Fibroblast of skin of scalp (primary cell): ENCODE data around the gene LRRC61.

Experiments
- DNase-seq: peaks from one replicate; pipeline ENCODE4 v3.0.0-alpha.2; 2013

LRRC61 gene

DNA sequence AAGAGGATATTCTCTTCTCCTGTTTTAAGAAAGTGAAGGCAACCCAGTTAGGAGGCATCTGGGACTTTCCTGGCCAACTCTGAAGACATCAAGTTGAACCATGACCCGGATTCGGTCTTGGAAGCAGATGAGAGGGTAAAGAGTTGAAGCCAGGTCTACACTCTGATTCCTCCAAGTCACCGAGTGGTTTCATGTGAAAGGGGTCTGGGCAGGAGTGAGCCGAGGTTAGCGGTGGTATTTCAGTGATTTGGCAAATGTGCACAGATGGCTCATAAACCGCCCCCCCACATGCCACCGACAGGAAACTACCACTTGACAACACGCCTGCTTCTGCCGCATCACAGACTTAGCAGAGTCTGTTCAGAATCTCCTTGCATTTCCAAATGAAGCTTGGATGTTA, 34.1 kb downstream of the LRRC61 start:
- DNase-seq: no peak

DNA sequence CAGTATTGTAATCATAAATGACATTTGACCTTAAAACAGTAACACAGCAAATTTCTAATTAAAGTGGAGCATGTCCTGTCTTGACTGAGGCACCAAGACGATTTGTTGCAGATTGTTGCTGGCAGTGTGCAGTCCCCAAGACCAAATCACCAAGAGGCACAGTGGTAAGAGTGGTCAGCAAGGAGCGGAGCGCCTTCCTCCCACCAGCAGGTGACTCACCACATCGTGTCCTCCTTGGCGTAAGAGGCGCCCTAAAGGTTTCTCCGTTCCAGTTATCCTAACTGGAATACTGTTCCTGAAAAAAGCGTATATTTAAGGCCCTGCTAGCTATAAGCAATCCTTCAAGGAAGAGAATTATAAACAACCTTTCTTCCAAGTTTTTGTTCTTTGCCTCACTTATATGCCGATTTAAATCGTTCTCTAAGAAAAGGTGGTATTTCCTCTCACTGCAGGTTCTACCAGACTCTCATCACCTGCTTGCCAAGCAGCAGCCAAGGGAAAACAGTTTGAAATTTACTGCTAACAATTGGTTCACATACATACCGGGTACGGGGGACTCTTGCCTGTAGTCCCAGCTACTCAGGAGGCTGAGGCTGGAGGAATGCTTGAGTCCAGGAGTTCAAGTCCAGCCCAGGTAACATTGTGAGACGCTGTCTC, 34.7 kb downstream of the LRRC61 start:
- DNase-seq: no peak

DNA sequence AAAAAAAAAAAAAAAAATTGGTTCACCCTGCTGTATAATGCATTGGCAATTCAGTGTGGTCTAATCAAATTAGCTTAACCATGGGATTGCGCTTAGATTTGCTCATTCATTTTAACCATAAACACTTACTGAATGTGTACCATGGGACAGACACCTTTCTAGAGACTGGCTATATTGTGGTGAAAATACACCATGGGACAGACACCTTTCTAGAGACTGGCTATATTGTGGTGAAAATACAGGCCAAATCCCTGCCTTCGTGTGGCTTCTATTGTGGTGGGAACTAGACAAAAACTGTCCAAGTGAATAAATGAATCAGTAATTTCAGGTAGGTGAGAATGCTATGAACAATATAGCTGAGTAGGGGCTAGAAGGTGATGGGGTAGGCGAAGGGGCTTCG, 35.3 kb downstream of the LRRC61 start:
- no peak for DNase-seq

DNA sequence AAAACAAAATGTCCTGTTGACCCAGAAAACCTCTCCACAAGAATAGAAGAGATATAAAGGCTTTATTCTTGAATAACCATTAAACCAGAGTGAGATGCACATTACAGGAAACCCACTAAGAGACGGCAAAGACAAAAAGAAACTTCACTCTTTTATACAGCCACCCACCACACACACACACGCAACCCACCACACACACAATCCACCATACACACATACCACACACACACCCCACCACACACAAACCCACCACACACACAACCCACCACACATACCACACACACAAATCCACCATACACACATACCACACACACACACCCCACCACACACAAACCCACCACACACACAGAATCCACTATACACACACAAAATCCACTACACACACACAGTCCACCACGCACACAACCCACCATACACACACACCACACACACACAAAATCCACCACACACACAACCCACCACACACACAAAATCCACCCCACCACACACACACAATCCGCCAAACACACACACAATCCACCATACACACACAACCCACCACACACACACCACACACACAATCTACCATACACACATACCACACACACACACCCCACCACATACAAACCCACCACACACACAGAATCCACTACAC, 36.0 kb downstream of the LRRC61 start:
- DNase-seq: no peak

DNA sequence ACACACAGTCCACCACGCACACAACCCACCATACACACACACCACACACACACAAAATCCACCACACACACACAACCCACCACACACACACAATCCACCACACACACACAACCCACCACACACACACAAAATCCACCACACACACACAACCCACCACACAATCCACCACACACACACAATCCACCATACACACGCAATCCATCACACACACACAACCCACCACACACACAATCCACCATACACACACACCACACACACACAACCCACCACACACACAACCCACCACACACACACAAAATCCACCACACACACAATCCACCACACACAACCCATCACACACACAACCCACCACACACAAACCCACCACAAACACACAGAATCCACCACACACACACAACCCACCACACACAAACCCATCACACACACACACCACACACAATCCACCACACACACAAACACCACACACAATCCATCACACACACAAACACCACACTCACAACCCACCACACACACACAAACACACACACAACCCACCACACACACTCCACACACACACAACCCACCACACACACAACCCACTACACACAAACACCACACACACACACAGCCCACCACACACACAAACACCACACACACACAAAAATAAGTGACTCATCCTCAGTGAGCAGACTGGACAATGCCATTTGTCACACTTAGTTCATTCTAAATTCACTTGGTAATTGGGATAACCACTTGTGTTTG, 36.6 kb downstream of the LRRC61 start:
- no peak for DNase-seq

DNA sequence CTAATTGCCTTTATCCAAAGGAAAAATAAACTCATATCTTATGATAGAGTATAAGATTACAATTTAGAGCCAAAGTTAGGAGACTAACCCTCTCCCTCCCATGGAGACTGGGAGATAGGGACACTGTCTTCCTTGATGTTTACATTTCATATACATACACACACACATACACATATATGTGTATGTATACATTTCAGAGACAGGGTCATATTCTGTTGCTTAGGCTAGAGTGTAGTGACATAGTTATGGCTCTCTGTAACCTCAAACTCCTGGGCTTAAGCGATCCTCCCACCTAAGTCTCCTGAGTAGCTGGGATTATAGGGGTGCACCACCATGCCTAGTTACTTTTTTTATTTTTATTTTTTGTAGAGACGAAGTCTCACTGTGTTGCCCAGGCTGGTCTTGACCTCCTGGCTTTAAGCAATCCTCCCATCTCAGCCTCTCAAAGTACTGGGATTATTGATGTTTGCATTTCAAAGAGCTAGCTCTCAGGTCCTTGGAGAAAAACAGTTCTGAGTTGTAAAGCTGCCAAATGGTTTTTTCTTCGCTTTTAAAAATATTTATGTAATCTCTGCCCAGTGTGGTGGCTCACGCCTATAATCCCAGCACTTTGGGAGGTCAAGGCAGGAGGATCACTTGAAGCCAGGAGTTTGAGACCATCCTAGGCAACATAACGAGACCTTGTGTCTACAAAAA, 37.4 kb downstream of the LRRC61 start:
- DNase-seq: no peak

DNA sequence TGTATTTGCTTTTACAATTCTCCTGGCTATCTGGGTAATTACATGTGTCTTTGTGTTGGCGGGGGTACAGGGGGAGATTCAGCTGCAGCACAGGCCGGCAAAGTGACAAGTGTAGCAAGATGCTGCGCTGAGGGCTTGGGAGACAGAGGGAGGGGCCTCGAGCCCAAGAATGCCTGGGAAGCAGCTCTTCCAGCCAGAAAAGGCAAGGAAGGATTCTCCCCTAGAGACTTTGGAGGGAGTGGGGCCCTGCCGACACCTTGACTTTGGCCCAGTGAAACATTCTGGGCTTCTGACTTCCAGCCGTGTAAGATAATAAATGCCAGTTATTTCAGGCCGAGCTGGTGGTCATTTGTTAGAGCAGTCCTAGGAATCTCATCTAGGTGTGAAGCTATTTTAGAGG, 38.2 kb downstream of the LRRC61 start:
- DNase-seq: no peak

DNA sequence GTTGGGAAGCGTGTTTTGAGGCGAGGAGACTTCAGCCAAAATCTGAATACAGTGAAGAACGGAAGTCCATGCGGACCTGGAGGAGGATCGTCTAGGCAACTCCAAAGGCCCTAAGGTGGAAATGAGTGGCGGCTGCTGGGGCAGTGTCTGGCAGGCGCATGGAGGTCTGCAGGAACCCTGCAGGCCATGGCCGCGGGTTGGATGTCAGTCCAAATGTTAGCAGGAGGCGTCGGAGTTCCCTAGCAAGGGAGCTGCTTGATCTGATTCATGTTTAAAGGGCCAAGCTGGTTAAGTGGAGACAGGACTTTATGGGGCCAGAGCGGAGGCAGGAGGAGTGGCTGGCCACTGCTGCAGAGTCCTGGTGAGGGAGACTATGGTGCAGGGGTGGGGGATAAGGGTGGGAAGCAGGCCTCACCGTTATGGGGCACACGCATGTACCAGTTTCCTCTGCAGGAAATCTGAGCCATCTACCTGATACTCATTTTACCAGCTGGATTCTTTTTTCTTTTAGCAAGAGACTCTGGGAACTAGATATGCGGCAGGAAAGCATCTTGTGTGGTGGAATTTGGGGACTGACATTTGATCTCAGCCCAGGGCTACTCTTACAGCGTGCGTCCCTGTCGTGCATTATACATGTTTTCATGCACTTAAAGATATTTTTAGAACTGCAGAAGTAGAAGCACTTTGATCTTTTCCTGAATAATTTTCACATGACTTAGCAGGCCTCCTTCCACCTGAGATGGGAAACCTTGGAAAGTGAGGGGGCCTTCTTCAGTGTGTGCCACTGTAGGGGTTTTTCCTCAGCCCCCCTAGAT, 38.9 kb downstream of the LRRC61 start:
- DNase-seq: no peak

DNA sequence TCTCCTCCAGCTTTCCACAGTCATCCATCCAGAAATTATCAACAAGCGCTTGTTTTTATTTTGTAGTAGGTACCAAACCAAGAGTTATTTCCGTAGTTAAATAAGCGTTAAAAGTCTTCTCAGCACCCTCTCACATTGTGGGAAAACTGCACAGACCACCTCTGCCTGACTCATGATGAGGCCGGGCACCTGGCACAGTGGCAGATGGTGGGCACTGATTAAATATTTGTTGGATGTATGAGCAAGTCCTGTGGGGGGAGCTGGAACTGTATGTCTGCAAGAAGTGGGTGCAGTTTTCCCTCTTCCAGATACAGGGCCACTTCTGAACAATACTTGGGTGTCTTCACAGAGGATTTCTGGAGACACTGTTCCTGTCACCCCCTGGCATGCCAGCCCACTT, 40.2 kb downstream of the LRRC61 start:
- DNase-seq: no peak

DNA sequence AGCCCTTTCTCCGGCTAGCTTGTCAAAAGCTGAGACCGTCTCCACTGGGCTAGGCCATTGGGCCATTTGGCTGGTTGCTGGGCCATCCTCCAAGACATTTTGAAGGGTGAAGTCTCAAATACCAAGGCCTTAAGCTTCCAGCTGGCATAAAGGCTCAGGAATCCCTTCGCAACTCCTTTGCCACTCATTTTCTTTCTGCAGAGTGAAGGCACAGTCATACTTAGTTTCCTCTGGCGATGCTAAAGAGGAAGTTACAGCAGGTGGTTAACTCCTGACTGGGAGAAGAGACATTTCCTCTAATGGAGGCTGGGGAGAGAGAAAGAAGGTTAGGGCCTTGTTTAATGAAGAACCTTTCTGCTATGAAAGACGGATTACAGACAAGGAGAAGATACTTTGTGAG, 40.7 kb downstream of the LRRC61 start:
- DNase-seq: no peak

DNA sequence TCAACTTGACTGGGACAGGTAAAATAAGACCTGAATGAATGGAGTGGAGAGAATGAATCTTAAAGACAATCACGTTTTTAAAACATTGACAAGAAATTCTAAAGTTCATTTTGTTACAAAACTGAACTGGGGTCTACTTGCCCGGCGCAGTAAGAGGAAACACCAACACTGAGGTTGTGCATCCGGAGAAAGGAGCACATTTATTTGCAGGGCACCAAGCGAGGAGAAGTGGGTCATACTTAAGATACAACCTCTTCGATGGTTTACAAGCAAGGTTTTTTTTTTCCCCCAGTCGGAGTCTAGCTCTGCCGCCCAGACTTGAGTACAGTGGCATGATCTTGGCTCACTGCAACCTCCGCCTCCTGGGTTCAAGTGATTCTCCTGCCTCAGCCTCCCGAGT, 42.0 kb downstream of the LRRC61 start:
- no peak for DNase-seq

DNA sequence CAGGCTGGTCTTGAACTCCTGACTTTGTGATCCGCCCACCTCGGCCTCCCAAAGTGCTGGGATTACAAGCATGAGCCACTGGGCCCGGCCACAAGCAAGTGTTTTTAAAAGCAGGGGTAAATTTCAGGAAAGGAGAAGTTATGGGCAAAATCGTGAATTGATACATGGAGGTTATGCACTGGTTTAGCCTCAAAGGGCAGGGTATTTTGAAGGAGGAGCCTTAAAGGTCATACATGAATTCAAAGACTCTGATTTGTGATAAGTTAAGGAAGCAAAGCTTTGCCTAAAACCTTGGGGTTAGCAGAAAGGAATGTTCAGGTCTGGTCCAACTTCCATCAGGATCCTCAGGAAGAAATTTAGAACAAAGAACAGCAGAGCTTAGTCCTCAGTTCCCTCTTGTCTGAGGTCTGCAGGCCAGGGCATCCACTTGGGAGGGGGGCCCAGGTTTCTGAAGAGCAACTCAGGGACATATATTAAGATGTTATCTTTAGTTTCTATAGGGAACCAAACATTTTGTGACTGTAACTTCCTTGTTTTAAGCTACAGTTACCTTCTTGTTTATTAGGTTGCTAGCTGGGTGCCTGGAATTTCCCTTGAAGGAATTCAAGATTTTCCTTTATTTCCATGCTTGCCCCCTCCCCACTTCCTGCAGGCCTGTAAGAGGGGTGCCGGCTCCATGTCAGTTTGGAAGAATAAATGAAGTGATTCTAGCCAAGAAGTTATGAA, 42.7 kb downstream of the LRRC61 start:
- DNase-seq: no peak

DNA sequence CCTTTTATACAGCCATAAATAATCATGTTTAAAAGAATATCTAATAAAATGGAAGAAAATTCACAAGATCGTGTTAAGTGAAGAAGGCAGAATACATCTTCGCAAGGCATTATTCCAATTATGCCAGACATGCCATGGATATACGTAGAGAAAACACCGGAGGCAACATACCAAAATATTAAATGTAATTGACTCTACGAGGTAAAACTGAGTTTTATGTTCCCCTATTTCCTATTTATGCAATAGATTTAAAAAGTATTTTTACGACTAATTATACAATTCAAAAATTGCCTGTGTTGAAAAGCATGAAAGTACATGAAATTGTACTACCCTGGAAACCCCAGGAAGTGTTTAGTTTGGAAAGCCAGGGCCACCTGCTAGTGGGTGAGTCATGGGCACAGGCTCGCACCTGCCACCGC, 44.5 kb downstream of the LRRC61 start:
- DNase-seq: no peak

DNA sequence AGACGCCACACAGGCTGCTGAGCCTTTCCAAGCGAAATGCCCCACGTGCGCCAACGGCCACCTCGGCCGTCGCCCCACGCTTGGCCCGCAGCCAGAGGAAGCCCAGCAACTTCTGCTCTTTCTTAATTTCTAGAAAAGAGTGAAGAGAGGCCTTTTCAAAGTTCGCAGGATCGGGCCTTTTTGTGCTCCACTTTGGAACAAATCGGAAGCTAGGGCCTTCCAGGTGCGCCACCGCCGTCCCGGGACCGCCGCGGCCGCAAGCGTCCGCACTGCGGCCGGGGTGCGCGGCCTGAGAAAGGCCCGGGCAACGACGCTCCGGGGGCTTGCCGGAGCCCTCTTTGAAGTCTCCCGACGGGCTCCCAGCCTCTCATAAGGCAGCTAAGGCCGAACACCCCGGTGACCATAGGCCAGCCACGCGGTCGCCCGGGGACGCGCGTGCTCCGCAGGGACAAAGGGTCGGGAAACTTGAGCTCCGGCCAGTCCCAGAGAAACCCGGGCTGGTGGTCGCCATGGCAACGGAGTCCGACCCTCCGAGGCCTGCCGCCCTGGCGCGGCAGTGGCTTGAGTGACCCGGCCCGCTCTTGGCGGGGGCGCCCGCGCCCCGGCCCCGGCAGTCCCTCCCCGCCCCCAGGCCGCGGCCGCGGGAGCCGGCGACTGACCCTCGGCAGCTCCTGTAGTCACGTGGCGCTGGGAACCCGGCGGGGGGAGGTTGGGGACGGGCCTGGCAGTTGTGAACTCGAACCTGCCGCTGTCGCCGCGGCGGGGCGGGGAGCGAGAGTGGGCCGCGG, 45.1 kb downstream of the LRRC61 start, which contains the start of gene REPIN1:
Gene REPIN1, plus strand, starts transcription at position 727 of the 788 bp plus-strand sequence. CDS start 890 bp downstream, outside the sequence.
- DNase-seq: peak; percentile 89

DNA sequence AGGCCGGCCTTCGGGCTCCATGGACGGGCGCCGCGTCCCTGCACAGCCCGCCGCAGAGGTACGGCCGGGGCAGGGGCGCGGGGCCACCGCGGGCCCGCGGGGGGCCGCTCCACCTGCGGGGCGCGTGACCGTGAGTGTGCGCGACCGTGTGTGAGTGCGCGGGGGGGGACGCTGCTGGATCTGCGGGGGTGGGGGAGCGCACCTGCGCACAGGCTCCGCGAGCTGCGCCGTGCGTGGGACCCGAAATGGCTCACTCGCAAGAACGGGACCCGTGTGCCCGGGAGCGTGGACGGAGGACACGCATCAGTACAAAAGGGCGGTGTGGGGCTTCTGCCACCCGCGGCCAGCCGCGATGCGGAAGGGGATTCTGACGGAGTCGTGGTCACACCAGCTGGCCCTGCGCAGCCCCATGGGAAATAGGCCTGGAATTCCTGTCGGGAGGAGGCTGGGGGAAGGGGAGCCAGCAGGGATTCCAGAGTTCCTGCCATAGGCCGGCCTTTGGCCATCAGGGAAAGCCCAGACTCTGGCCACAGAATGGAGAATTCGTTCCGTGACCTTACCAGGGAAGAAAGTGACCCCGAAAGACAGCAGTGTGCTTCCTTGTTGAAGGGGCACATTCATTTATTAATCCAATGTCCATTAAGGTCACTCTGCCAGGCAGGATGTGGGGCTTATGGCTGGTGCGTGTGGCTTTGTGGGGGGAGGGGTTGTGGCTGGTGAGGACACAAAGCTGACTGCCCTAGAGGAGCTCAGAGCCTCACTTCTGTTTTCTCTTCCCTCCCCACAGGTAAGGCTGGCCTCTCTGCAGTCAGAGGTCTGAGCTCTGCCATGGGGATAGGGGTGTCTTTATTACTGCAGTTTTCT, 46.0 kb downstream of the LRRC61 start:
- peak; percentile 71 for DNase-seq

DNA sequence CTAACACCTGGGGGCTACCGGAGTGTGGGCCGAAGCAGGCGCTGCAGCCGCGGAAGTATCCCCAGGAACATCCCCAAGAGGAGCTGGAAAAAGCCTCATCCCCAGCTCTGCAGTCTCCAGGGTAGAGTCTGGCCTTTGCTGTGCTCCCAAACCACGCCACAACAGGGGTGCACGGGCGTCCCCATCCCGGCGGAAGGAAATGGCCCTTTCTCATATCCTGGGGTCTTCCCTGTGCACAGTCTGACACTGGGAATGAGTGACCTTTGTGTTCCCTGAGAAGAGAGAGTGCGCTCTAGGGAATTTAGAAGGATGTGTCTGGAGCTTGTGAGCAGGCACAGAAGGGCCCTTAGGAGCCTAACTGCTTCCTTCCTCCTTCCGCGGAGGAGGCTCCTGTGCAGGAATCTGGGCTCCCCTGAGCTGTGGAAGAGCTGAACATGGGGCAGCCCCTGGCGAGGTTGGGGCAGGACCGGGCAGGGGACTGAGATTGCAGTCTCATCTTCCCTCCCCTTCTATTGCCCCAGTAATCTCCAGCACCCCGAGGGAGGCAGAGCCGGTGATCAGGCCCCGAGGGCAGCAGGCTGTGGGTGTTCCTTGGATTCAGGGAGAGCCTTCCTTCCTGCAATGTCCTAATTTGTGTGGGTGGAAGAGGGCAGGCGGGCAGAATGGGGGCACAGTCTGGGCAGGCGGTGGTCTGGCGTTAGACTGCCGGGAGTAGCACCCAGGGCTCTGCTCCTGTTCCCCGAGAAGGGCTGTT, 46.8 kb downstream of the LRRC61 start:
- DNase-seq: no peak

DNA sequence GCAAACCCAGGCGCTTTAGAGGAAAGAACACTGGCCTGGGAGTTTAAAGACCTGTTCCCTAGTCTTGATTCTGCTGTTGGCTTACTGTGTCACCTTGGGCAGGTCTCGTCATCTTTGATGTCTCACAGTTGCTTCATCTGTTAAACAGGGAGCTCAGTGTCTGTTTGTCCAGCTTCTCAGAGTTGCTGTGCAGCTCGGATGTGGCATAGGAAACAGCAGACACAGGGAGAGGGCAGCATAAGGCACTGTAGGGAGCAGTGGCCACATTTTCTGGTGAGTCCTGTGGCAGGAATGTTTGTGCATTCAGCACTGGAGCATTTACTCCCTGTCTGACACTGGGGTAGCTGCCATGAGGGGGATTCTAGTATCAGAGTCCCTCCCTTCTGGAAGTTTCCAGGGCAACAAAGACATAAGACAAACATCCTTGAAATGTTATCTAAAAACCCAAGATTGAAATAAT, 47.5 kb downstream of the LRRC61 start:
- DNase-seq: peak; percentile 74

DNA sequence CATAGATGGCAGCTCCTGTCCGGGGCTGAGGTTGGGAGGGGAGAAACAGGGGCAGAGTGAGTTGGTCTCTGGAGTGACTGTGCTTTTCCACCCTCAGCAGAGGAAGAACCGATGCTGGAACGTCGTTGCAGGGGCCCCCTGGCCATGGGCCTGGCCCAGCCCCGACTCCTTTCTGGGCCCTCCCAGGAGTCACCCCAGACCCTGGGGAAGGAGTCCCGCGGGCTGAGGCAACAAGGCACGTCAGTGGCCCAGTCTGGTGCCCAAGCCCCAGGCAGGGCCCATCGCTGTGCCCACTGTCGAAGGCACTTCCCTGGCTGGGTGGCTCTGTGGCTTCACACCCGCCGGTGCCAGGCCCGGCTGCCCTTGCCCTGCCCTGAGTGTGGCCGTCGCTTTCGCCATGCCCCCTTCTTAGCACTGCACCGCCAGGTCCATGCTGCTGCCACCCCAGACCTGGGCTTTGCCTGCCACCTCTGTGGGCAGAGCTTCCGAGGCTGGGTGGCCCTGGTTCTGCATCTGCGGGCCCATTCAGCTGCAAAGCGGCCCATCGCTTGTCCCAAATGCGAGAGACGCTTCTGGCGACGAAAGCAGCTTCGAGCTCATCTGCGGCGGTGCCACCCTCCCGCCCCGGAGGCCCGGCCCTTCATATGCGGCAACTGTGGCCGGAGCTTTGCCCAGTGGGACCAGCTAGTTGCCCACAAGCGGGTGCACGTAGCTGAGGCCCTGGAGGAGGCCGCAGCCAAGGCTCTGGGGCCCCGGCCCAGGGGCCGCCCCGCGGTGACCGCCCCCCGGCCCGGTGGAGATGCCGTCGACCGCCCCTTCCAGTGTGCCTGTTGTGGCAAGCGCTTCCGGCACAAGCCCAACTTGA, 48.2 kb downstream of the LRRC61 start:
- DNase-seq: no peak
